Activated CD4-positive, CD25-positive, alpha-beta regulatory T cell (primary cell): ENCODE data around the gene SPATA2.

Experiments
- DNase-seq, 4 experiments: peaks; one replicate each; lab custom pipeline; 2025; lab: John Stamatoyannopoulos, UW

The SPATA2 gene

DNA sequence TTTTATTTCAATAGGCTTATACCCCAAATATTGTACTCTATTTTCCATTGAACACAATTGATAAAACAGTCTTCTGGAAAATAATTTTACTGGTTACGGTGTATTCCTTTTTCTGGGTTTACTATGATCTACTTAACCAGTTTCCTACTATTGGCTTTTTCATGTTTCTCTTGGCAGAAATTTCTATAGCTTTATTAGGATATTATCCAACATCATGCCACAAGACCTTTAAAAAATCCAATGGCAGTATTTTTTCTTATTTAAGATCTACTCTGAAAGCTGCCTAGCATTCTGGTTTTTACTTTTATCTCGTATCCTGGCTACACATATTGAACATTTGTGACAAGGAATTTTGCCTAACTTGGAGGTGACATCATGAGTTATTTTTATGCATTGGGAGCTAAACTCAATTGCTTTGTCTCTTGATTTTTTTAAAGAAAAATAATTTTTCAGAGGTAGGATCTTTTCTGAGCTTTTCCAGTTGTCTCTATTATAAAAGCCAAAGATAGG is 57.2 kb downstream of the SPATA2 start:
- no peak for DNase-seq

DNA sequence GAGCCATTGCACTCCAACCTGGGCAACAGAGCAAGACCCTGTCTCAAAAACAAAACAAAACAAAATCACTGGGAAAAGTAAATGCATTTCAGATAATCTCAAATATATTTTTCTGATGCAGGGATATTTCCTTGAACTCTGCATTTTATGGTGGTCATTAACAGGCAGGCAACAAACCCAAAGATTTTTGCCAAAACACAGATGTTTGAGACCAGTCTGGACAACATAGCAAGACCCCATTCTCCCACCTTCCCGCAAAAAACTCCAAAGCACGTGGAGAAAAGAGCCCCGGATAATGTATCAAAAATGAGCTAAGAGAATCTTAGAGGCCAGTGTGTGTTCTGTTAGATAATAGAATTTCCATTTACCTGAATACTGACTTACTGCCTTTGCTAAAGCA is 58.4 kb downstream of the SPATA2 start:
- DNase-seq = no peak

DNA sequence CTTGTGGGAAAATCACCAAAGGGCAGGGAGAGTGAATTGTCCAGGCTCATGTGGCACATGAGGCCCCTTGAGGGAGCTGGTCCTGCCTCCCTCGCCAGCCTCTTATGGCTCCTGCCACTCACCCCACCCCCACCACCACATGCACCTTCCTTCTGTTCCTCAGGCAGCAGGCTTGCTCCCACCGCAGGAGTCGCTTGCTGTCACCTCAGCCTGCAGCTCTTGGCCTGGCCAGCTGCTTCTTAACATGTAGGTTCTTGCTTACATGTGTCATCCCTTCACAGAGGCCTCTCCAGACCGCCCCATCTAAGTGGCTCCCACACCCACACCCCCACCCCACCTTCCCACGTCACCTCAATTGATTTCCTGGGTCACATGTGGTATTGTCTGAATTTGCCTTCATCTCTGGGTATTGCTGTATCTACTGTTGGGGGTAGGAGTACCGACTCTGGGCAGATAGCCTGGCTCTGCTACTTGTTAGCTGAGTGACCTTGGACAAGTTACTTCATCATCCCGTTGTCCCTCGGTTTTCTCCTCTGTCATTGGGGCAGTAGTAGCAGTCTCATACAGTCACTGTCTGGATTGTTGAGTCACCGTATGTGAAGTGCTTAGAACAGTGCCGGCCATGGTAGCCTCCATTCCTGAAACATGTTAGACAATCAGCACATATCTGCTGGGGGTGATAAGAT is 61.0 kb downstream of the SPATA2 start:
- no peak for DNase-seq

DNA sequence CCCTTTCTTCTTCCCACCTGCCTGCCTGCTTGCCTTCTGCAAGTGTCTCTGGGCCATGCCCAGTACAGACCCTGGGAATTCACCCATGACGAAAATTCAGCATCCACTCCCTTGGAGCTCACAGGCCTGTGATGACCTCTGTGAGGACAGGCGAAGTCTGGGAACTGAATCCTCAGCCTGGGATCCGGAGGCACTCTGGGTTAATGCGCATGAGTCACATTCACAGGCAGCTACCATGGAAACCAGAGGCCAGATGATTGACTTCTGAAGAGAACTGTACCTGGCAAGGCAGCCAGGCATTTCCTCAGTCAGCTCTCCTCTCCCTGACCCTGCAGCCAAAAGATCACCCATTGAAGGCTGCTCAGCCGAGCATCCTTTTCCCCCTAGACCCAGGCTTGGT is 61.7 kb downstream of the SPATA2 start:
- DNase-seq = no peak
